GM19238 (cell line): ENCODE measurements around the gene CAV2.
"Not testable (repeated sequence)": the region's sequence is repeated elsewhere in the genome, so short reads cannot be mapped to it uniquely, and the experiment has no call there.

Experiments used
- DNase-seq: peaks from one replicate; pipeline ENCODE4 v3.0.0; 2011; ENCODE audit warnings: low spot score; ENCODE audit not compliant: insufficient read length

CAV2 gene

GRCh38 chr7:116499168-116500077 lies at the start of gene CAV2:
TSS of gene CAV2 (plus strand) at chr7:116499738. CDS start at chr7:116499782, 44 bp downstream.
- DNase-seq, result no peak

GRCh38 chr7:116449950-116450349 lies 49.6 kb upstream of the CAV2 start:
- no peak for DNase-seq

GRCh38 chr7:116451957-116452729 lies 47.4 kb upstream of the CAV2 start:
- DNase-seq, result no peak

GRCh38 chr7:116454377-116454776 lies 45.2 kb upstream of the CAV2 start:
- no peak for DNase-seq

- DNase-seq, result no peak
Measured at GRCh38 chr7:116455009-116455408, 44.5 kb upstream of the CAV2 start.

GRCh38 chr7:116455499-116455898 lies 44.0 kb upstream of the CAV2 start:
- no peak for DNase-seq

GRCh38 chr7:116461500-116461899 lies 38.0 kb upstream of the CAV2 start:
- DNase-seq, result no peak

- no peak for DNase-seq
Measured at GRCh38 chr7:116463956-116464355, 35.6 kb upstream of the CAV2 start.

- no peak for DNase-seq
Measured at GRCh38 chr7:116464375-116464774, 35.2 kb upstream of the CAV2 start.

- no peak for DNase-seq
Measured at GRCh38 chr7:116465125-116465524, 34.4 kb upstream of the CAV2 start.

- DNase-seq, result no peak
Measured at GRCh38 chr7:116468534-116468933, 31.0 kb upstream of the CAV2 start.

GRCh38 chr7:116477625-116478024 lies 21.9 kb upstream of the CAV2 start:
- DNase-seq, result no peak

GRCh38 chr7:116478834-116479233 lies 20.7 kb upstream of the CAV2 start:
- DNase-seq, result no peak

GRCh38 chr7:116483271-116483942 lies 16.1 kb upstream of the CAV2 start:
- no peak for DNase-seq

GRCh38 chr7:116484389-116484788 lies 15.1 kb upstream of the CAV2 start:
- not testable (repeated sequence) for DNase-seq

GRCh38 chr7:116487907-116488521 lies 11.5 kb upstream of the CAV2 start:
- DNase-seq, result no peak

- DNase-seq, result no peak
Measured at GRCh38 chr7:116490351-116490750, 9.2 kb upstream of the CAV2 start.

- no peak for DNase-seq
Measured at GRCh38 chr7:116491887-116492653, 7.5 kb upstream of the CAV2 start.

- no peak for DNase-seq
Measured at GRCh38 chr7:116492654-116493109, 6.9 kb upstream of the CAV2 start.

- no peak for DNase-seq
Measured at GRCh38 chr7:116493449-116493848, 6.1 kb upstream of the CAV2 start.

- no peak for DNase-seq
Measured at GRCh38 chr7:116494472-116494871, 5.1 kb upstream of the CAV2 start.
